ENCODE results near the gene KBTBD13.

KBTBD13 gene

DNA sequence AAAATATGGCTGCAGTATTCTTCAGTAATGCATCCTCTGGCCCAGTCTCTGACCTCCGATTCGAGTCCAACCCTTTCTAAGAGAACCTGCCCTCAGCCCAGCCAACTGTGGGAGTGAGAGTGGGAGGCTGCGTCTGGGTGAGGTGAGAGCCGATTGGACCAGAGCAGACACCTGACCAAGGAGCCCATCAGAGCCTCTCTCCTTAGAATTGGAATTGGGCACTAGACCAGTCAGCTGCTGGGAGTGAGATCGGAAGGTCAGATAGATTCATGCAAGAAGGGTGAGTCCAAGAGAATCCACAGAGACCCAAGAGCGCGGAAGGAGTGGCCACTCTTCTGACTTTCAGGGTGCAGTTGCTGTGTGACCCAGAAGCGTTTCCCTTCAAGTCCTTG is 19.0 kb upstream of the KBTBD13 start:
- Histone ChIP-seq H3K4me1 (ENCODE audit: insufficient read depth, low read length) (no peaks in the 10 kb centered on the region), H3K36me3 (ENCODE audit: insufficient read depth, low read length) (no peaks in the 10 kb centered on the region; the same call in 1 of the 2 replicates), H3K9me3 (ENCODE audit: control insufficient read depth, insufficient read depth, low read length) (no peaks in the 10 kb centered on the region), H3K9ac (ENCODE audit: low read depth, low read length) (no peak overlapping the region)

DNA sequence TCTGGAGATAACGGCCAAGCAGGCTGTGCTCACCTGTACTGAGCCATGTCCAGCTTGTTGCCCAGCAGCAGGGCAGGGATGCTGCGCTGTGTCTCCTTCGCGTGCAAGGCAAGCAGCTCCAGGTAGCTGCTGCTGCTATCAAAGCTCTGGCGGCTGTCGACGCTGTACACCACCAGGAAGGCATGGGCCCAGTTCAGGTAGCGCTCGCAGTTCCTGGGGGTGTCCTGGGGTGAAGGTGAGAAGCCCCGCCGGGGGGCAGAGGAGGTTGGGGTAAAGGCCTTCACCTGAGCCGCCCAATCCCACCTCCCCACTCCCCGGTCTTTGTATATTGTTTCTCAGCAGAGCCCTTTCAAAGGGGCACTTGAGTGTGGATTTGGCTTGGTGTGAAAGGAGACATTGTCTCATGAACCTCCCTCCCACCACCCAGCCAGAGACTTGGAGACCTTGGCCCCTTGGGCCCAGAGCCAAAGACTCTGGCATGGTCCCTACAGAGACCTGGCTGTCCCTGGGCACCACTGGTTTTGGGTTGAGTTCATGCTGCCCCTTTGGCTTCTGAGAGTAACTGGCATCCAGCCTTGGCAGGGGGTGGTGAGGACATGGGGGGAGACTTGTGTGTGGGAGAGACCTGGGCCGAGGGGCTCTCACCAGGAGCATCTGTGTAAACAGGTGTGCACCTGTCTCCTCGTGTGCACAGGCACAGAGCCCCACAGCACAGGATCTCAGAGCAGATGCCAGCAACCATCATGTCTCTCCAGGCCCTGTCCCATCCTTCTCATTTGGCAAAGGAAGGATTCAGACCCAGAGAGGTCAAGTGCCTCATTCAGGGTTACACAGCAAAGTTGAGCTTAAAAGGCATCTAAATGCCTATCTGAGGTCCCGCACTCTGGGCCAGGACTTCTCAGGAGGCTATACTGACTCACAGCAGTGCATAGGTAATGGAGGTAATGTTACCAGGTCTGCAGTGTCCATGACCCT is 17.9 kb upstream of the KBTBD13 start:
- H3K36me3 ChIP-seq (ENCODE audit: insufficient read depth, low read length) = no peaks in the 10 kb centered on the region; the same call in 1 of the 2 replicates
- H3K9me3 ChIP-seq (ENCODE audit: control insufficient read depth, insufficient read depth, low read length) = no peaks in the 10 kb centered on the region
- no peak overlapping the region for H3K9ac ChIP-seq (ENCODE audit: low read depth, low read length)
- no peaks in the 10 kb centered on the region for H3K4me1 ChIP-seq (ENCODE audit: insufficient read depth, low read length)

DNA sequence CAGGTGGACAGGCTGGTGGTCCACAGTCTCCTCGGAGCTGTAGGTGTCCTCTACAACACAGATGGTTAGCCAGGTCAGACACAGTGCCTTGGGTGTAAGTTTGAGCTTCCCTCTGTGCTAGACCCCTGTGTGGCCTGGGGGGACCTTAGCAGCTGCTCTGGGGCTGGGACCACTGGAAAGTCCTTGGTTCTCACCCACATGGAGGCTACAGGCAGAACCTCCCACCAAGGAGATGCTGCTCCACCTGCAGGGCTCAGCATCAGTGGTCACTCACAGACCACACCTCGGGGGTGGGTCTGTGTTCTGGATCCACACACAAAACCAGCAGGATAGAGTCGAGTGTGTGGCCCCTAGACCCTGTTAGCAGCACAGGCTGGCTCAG is 17.2 kb upstream of the KBTBD13 start:
- H3K36me3 ChIP-seq (ENCODE audit: insufficient read depth, low read length) = no peaks in the 10 kb centered on the region; the same call in 1 of the 2 replicates
- H3K9ac ChIP-seq (ENCODE audit: low read depth, low read length) = no peak overlapping the region
- no peaks in the 10 kb centered on the region for H3K9me3 ChIP-seq (ENCODE audit: control insufficient read depth, insufficient read depth, low read length)
- H3K4me1 ChIP-seq (ENCODE audit: insufficient read depth, low read length) = no peaks in the 10 kb centered on the region

DNA sequence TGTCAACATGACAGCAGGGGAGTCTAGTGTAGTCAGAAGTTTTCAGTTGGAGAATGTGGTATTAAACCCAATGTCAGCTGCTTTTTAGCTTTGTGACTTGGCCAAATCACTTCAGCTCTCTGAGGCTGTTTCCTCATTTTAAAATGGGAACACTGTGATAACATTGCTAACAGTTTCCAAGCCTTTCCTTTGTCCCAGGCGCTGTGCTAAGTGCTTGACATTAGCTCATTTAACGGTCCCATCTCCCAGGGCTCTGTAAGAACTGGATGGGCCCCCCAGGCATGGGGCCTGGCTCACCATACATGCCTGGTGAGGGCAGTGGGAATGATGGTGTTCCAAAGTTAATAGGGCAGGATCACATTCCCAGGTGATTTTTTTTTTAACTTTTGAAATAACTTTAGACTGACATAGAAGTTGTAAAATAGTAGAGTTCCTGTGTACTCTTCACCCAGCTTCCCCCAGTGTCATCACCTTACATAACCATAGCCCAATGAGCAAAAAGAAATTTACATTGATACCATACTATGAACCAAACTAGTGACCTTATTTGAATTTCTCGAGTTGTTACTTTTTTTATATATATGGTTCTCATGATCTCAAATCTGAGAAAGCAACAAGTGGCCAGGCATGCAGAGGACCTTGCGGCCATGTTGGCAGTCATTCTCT is 16.5 kb upstream of the KBTBD13 start:
- Histone ChIP-seq H3K36me3 (ENCODE audit: insufficient read depth, low read length) (no peaks in the 10 kb centered on the region; the same call in 1 of the 2 replicates), H3K4me1 (ENCODE audit: insufficient read depth, low read length) (no peaks in the 10 kb centered on the region; the same call in 1 of the 2 replicates), H3K9ac (ENCODE audit: low read depth, low read length) (no peak overlapping the region), H3K9me3 (ENCODE audit: control insufficient read depth, insufficient read depth, low read length) (no peaks in the 10 kb centered on the region)

DNA sequence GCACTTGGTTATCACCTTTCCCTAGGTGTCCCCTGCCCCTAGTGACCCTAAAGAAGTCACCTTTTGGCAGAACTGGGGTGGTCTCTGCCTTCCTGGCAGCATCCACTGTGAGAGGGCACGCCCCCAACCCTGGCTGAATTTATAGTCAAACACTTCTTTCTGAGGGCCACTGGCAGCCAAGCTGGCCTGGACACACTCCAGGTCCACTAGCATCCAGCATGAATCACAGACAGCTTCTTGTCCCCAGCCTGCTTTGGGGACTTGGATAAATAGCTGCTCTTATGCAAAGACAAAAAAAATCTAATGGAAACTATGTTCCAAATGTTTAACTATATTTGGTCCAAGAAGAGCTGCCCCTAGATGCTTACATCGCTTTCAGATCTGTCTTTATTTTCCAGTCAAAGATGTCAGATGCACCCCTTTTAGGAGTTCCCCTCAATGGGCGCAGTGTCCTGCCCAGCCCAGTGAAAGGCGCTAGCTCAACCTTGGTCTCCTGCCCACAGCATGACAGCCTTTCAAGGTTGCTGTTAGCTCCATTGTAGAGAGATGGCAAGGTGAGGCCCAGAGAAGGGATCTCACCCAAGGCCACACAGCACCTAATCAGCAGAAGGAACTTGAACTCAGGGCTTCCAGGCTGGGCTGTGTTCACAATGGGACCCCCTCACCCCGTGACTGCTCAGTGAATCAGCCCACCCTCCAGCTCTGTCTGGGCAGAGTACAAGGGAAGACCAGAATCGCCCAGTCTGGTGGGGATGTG is 15.7 kb upstream of the KBTBD13 start:
- Histone ChIP-seq H3K36me3 (ENCODE audit: insufficient read depth, low read length) (no peaks in the 10 kb centered on the region; the same call in 1 of the 2 replicates), H3K9ac (ENCODE audit: low read depth, low read length) (no peak overlapping the region), H3K9me3 (ENCODE audit: control insufficient read depth, insufficient read depth, low read length) (no peaks in the 10 kb centered on the region), H3K4me1 (ENCODE audit: insufficient read depth, low read length) (peaks cover 2% of the 10 kb centered on the region; the same call in 1 of the 2 replicates)

DNA sequence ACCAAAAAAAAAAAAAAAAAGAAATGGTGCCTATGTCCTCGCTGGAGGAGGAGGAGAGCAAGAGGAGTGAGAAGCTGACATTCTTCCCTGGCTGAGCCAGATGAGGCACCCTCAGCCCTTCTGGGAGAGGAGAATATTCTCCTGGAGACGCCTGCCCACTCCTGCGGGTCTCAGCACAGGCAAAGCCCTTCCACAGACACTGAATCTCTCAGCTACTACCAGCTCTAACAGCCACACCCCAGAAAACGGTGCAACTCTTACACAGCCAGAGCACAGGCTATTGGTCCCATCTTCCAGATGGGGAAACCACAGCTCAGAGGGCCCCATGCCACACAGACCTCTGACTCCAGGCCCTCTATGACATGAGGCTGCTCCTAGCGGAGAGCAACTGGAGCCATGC is 14.5 kb upstream of the KBTBD13 start:
- peaks cover 12% of the 10 kb centered on the region; the same call in 1 of the 2 replicates for H3K4me1 ChIP-seq (ENCODE audit: insufficient read depth, low read length)
- no peaks in the 10 kb centered on the region for H3K9me3 ChIP-seq (ENCODE audit: control insufficient read depth, insufficient read depth, low read length)
- no peaks in the 10 kb centered on the region; the same call in 1 of the 2 replicates for H3K36me3 ChIP-seq (ENCODE audit: insufficient read depth, low read length)
- no peak overlapping the region for H3K9ac ChIP-seq (ENCODE audit: low read depth, low read length)

DNA sequence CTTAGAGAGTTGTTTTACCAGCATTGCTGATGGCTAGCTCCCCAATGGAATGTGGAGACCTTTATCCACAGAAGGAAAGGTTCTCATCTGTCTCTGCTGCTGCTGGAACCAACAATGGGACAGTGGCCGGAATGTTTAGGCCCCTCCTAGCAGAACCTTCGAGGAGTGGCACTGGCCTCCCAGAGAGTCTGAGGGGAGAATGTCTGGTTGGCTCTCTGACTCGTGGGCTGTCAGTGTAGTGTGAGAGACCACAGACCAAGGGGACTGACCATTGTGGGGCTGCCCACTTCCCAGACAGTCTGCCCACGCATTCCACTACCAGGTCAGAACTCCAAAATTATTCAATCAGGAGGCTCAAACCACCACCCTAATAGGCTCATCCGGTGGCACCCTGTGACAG is 13.8 kb upstream of the KBTBD13 start:
- peaks cover 12% of the 10 kb centered on the region; the same call in 1 of the 2 replicates for H3K4me1 ChIP-seq (ENCODE audit: insufficient read depth, low read length)
- no peaks in the 10 kb centered on the region; the same call in 1 of the 2 replicates for H3K36me3 ChIP-seq (ENCODE audit: insufficient read depth, low read length)
- H3K9me3 ChIP-seq (ENCODE audit: control insufficient read depth, insufficient read depth, low read length) = no peaks in the 10 kb centered on the region
- H3K9ac ChIP-seq (ENCODE audit: low read depth, low read length) = no peak overlapping the region

DNA sequence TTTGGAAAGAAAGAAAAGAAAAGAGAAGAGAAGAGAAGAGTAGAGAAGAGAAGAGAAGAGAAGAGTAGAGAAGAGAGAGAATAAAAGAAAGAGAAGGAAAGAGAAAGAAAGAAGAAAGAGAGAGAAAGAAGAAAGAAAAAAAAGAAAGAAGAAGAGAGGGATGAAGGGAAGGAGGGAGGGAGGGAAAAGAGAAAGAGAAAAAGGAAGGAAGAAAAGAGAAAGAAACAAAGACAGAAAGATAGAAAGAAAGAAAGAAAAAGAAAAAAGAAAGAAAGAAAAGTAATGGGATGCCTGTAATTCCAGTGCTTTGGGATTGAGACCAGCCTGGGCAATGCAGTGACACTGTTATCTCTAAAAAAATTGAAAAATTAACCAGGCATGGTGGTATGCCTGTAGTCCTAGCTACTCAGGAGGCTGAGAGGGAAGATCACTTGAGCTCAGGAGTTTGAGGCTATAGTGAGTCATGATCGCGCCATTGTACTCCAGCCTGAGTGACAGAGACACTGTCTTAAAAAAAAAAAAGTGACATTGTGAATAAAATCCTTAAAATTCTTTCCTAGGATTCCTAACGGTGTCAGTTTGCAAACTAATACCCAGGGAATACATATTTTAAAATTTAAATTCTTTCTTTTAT is 10.4 kb upstream of the KBTBD13 start:
- no peaks in the 10 kb centered on the region; the same call in 1 of the 2 replicates for H3K36me3 ChIP-seq (ENCODE audit: insufficient read depth, low read length)
- peak overlapping the region; percentile 74; the same call in 1 of the 2 replicates for H3K9ac ChIP-seq (ENCODE audit: low read depth, low read length)
- H3K4me1 ChIP-seq (ENCODE audit: insufficient read depth, low read length) = peaks cover 12% of the 10 kb centered on the region; the same call in 1 of the 2 replicates
- H3K9me3 ChIP-seq (ENCODE audit: control insufficient read depth, insufficient read depth, low read length) = no peaks in the 10 kb centered on the region

DNA sequence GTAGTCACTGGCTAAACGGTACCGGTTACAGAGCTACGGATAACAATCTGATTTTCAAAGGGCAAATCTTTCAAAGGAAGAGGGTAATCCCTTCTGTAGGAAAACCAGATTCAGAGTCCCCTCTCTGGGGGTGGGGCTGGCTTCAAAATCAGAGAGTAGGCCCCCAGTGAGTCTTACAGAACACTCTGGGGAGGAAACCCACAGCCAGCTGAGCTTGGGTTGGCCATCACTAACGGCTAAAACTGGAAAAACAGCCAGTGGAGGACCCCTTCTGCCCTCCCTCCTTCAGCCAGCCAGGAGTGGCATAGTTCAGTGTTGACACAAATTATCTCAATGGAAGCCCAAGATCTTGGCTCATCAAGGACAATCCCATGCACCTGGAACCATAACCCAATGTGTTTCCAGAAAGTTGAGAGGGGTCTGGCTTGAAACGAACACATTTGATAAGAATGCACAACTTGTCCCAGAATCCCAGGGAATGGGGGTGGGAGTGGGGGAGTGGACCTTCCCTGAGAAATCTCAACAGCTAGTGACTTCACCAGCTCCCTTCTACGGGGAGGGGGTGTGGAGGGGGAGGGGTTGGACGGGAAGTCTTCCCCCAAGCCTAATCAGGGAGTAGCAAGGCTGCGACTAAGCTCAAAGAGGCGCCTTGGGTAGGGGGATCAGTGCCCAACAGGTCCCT is 9.8 kb upstream of the KBTBD13 start:
- Histone ChIP-seq H3K9me3 (ENCODE audit: control insufficient read depth, insufficient read depth, low read length) (no peaks in the 10 kb centered on the region), H3K4me1 (ENCODE audit: insufficient read depth, low read length) (peaks cover 18% of the 10 kb centered on the region; the same call in 1 of the 2 replicates), H3K36me3 (ENCODE audit: insufficient read depth, low read length) (no peaks in the 10 kb centered on the region; the same call in 1 of the 2 replicates), H3K9ac (ENCODE audit: low read depth, low read length) (peak overlapping the region; percentile 74)

DNA sequence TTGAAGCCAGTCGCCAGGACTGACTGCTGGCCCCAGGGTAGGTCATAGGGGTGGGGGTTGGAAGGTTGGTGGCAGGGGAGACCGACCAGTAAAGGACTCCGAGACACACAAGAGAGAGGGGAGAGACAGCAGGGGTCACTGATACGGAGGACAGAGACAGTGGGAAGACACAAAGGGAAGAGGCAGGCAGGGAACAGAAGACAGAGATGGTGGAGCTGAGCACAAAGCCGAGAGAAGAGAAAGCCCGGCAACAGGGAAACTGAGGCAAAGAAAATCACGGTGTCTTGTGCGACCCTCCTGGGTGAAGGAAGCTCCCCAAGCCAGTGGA is 9.3 kb upstream of the KBTBD13 start:
- Histone ChIP-seq H3K4me1 (ENCODE audit: insufficient read depth, low read length) (peaks cover 21% of the 10 kb centered on the region; the same call in 1 of the 2 replicates), H3K36me3 (ENCODE audit: insufficient read depth, low read length) (no peaks in the 10 kb centered on the region; the same call in 1 of the 2 replicates), H3K9ac (ENCODE audit: low read depth, low read length) (peak overlapping the region; percentile 74), H3K9me3 (ENCODE audit: control insufficient read depth, insufficient read depth, low read length) (no peaks in the 10 kb centered on the region)

DNA sequence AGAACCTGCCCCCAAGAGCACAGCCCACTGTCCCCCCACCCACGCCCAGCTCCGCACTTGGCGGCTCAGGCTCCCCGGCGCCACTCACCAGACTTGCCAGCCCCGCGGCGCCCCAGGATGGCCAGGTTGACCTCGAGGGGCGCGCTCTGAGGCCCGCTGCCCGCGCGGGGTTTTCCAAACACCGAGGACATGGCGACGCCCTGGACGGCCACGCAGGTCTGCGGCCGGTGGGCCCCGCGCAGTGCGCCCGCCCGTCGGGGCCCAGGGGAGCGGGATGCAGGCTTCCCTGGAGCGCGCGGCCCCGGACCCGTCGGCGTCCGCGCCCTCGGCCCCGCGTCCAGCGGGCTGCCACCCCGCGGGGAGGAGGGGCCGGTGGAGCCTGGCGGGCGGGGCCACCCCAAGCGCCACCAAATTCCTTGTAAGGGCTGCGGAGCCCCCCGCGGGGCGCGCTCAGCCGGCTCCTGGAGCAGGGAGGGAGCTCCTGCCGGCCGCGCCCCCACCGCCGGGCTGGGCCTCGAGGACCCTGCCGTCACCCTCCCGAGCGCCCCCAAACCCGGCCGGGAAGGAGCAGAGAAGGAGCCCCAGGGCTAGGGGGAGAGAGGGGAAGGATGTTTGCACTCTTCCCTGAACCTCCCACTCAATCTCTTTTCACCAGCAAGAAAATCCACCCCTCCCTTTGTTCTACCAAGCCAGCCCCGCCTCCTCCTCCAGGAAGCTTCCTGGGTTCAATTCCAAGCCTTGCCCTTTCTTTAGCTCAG is 8.7 kb upstream of the KBTBD13 start, which contains the start of gene RASL12:
Gene RASL12 (minus strand): TSS at position 347 of the 758 bp plus-strand sequence. CDS start 156 bp downstream, at position 191.
- peaks cover 21% of the 10 kb centered on the region; the same call in 1 of the 2 replicates for H3K4me1 ChIP-seq (ENCODE audit: insufficient read depth, low read length)
- H3K36me3 ChIP-seq (ENCODE audit: insufficient read depth, low read length) = no peaks in the 10 kb centered on the region; the same call in 1 of the 2 replicates
- H3K9ac ChIP-seq (ENCODE audit: low read depth, low read length) = peak within 1 kb of the TSS; percentile 74
- 0 out of 2 replicates have a peak, but pooled peaks cover 2% of the 10 kb centered on the region for H3K9me3 ChIP-seq (ENCODE audit: control insufficient read depth, insufficient read depth, low read length)

DNA sequence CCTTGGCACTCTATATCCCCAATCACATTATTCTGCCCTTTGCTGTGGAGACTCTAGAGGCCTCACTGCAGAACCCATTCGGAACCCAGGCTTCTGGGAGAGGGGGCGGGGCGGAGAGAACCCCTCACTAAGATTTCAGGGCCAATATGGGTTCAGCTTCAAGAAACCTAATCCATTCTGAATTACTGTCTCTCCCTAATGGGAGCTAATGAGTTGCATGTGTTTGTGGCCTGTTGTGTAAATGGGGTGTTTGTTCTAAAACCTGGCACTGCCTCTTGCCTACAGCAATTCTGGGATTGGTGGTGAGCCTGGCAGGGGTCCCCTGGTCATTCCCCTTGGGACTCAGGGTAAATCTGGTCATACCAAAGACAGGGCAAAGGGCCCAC is 8.2 kb upstream of the KBTBD13 start:
- Histone ChIP-seq H3K4me1 (ENCODE audit: insufficient read depth, low read length) (peaks cover 21% of the 10 kb centered on the region; the same call in 1 of the 2 replicates), H3K9ac (ENCODE audit: low read depth, low read length) (peak overlapping the region; percentile 74; the same call in 1 of the 2 replicates), H3K9me3 (ENCODE audit: control insufficient read depth, insufficient read depth, low read length) (peaks cover 5% of the 10 kb centered on the region), H3K36me3 (ENCODE audit: insufficient read depth, low read length) (no peaks in the 10 kb centered on the region; the same call in 1 of the 2 replicates)

Measured in ES-I3 (cell line).